Right hindlimb (tissue), 1 donor: Measurements from ENCODE around the gene PKNOX2.

Experiments used
- DNase-seq: peaks from one replicate; pipeline ENCODE4 v3.0.0-alpha.2; 2018

PKNOX2 gene

GRCh38 chr11:125239585-125240560 lies 75.3 kb downstream of the PKNOX2 start:
- DNase-seq, result no peak

- DNase-seq, result no peak
Measured at GRCh38 chr11:125241104-125241503, 76.6 kb downstream of the PKNOX2 start.

- DNase-seq, result no peak
Measured at GRCh38 chr11:125242141-125242775, 77.7 kb downstream of the PKNOX2 start.

GRCh38 chr11:125244166-125244565 lies 79.6 kb downstream of the PKNOX2 start:
- no peak for DNase-seq

- DNase-seq, result no peak
Measured at GRCh38 chr11:125245299-125245698, 80.7 kb downstream of the PKNOX2 start.

- no peak for DNase-seq
Measured at GRCh38 chr11:125247431-125247830, 82.9 kb downstream of the PKNOX2 start.

GRCh38 chr11:125250318-125251213 lies 86.0 kb downstream of the PKNOX2 start:
- no peak for DNase-seq

- DNase-seq, result no peak
Measured at GRCh38 chr11:125251214-125251545, 86.6 kb downstream of the PKNOX2 start.

GRCh38 chr11:125251956-125252355 lies 87.4 kb downstream of the PKNOX2 start:
- DNase-seq, result no peak

GRCh38 chr11:125253289-125253688 lies 88.7 kb downstream of the PKNOX2 start:
- DNase-seq, result no peak

- no peak for DNase-seq
Measured at GRCh38 chr11:125253795-125254525, 89.4 kb downstream of the PKNOX2 start.

GRCh38 chr11:125256541-125257189 lies 92.1 kb downstream of the PKNOX2 start:
- no peak for DNase-seq

- no peak for DNase-seq
Measured at GRCh38 chr11:125257190-125257579, 92.6 kb downstream of the PKNOX2 start.

- no peak for DNase-seq
Measured at GRCh38 chr11:125257751-125258150, 93.2 kb downstream of the PKNOX2 start.

- DNase-seq, result no peak
Measured at GRCh38 chr11:125258291-125259032, 93.9 kb downstream of the PKNOX2 start.

- DNase-seq, result no peak
Measured at GRCh38 chr11:125261588-125261987, 97.0 kb downstream of the PKNOX2 start.

GRCh38 chr11:125262194-125262829 lies 97.8 kb downstream of the PKNOX2 start:
- DNase-seq, result no peak

GRCh38 chr11:125262830-125263218 lies 98.3 kb downstream of the PKNOX2 start:
- no peak for DNase-seq

GRCh38 chr11:125263268-125263790 lies 98.8 kb downstream of the PKNOX2 start:
- peak; percentile 95 for DNase-seq
